Measurements from ENCODE around the gene TXNRD1.
"Not testable (repeated sequence)": the region's sequence is repeated elsewhere in the genome, so short reads cannot be mapped to it uniquely, and the experiment has no call there.

Gene TXNRD1

GRCh38 chr12:104250366-104251125 lies 35.0 kb downstream of the TXNRD1 start:
- no peak overlapping the region for H3K27ac ChIP-seq (ENCODE audit: insufficient read depth, low read length, poor library complexity, severe bottlenecking)
- H3K36me3 ChIP-seq (ENCODE audit: control insufficient read depth, insufficient read depth, low read length) = no peaks in the 10 kb centered on the region
- DNase-seq = no peak
- no peaks in the 10 kb centered on the region for H3K27me3 ChIP-seq (replicated peaks; ENCODE audit: control insufficient read depth, insufficient read depth, low read length, poor library complexity, severe bottlenecking)
- no peaks in the 10 kb centered on the region for H3K9me3 ChIP-seq (ENCODE audit: control insufficient read depth, low read length)
- H3K4me1 ChIP-seq (ENCODE audit: control insufficient read depth, insufficient read depth, low read length, poor library complexity, severe bottlenecking) = no peaks in the 10 kb centered on the region
- no peak overlapping the region for H3K4me3 ChIP-seq (ENCODE audit: insufficient read depth, low read depth, low read length, poor library complexity, severe bottlenecking)

GRCh38 chr12:104257913-104258472 lies 42.4 kb downstream of the TXNRD1 start:
- H3K27ac ChIP-seq (ENCODE audit: insufficient read depth, low read length, poor library complexity, severe bottlenecking) = no peak overlapping the region

GRCh38 chr12:104258476-104259067 lies 43.0 kb downstream of the TXNRD1 start:
- Histone ChIP-seq H3K4me3 (ENCODE audit: insufficient read depth, low read depth, low read length, poor library complexity, severe bottlenecking) (no peak overlapping the region), H3K36me3 (ENCODE audit: control insufficient read depth, insufficient read depth, low read length) (no peaks in the 10 kb centered on the region), H3K27me3 (replicated peaks; ENCODE audit: control insufficient read depth, insufficient read depth, low read length, poor library complexity, severe bottlenecking) (no peaks in the 10 kb centered on the region), H3K9me3 (ENCODE audit: control insufficient read depth, low read length) (no peaks in the 10 kb centered on the region), H3K27ac (ENCODE audit: insufficient read depth, low read length, poor library complexity, severe bottlenecking) (no peak overlapping the region), H3K4me1 (ENCODE audit: control insufficient read depth, insufficient read depth, low read length, poor library complexity, severe bottlenecking) (no peaks in the 10 kb centered on the region)
- no peak for DNase-seq

More at GRCh38 chr12:104257913-104258472, 42.4 kb downstream of the TXNRD1 start:
- Histone ChIP-seq H3K36me3 (ENCODE audit: control insufficient read depth, insufficient read depth, low read length) (no peaks in the 10 kb centered on the region), H3K4me3 (ENCODE audit: insufficient read depth, low read depth, low read length, poor library complexity, severe bottlenecking) (no peak overlapping the region), H3K4me1 (ENCODE audit: control insufficient read depth, insufficient read depth, low read length, poor library complexity, severe bottlenecking) (no peaks in the 10 kb centered on the region), H3K27me3 (replicated peaks; ENCODE audit: control insufficient read depth, insufficient read depth, low read length, poor library complexity, severe bottlenecking) (no peaks in the 10 kb centered on the region), H3K9me3 (ENCODE audit: control insufficient read depth, low read length) (no peaks in the 10 kb centered on the region)
- DNase-seq = no peak

GRCh38 chr12:104263026-104263425 lies 47.4 kb downstream of the TXNRD1 start:
- Histone ChIP-seq H3K4me1 (ENCODE audit: control insufficient read depth, insufficient read depth, low read length, poor library complexity, severe bottlenecking) (no peaks in the 10 kb centered on the region), H3K36me3 (ENCODE audit: control insufficient read depth, insufficient read depth, low read length) (no peaks in the 10 kb centered on the region), H3K4me3 (ENCODE audit: insufficient read depth, low read depth, low read length, poor library complexity, severe bottlenecking) (no peak overlapping the region), H3K27me3 (replicated peaks; ENCODE audit: control insufficient read depth, insufficient read depth, low read length, poor library complexity, severe bottlenecking) (no peaks in the 10 kb centered on the region), H3K9me3 (ENCODE audit: control insufficient read depth, low read length) (no peaks in the 10 kb centered on the region), H3K27ac (ENCODE audit: insufficient read depth, low read length, poor library complexity, severe bottlenecking) (no peak overlapping the region)
- DNase-seq = no peak

GRCh38 chr12:104263580-104264358 lies 48.2 kb downstream of the TXNRD1 start:
- H3K9me3 ChIP-seq (ENCODE audit: control insufficient read depth, low read length) = no peaks in the 10 kb centered on the region
- no peaks in the 10 kb centered on the region for H3K36me3 ChIP-seq (ENCODE audit: control insufficient read depth, insufficient read depth, low read length)
- H3K4me3 ChIP-seq (ENCODE audit: insufficient read depth, low read depth, low read length, poor library complexity, severe bottlenecking) = no peak overlapping the region
- H3K4me1 ChIP-seq (ENCODE audit: control insufficient read depth, insufficient read depth, low read length, poor library complexity, severe bottlenecking) = no peaks in the 10 kb centered on the region
- no peaks in the 10 kb centered on the region for H3K27me3 ChIP-seq (replicated peaks; ENCODE audit: control insufficient read depth, insufficient read depth, low read length, poor library complexity, severe bottlenecking)
- no peak overlapping the region for H3K27ac ChIP-seq (ENCODE audit: insufficient read depth, low read length, poor library complexity, severe bottlenecking)
- DNase-seq = no peak

- H3K27me3 ChIP-seq (replicated peaks; ENCODE audit: control insufficient read depth, insufficient read depth, low read length, poor library complexity, severe bottlenecking); H3K4me1 ChIP-seq (ENCODE audit: control insufficient read depth, insufficient read depth, low read length, poor library complexity, severe bottlenecking); H3K9me3 ChIP-seq (ENCODE audit: control insufficient read depth, low read length); H3K27ac ChIP-seq (ENCODE audit: insufficient read depth, low read length, poor library complexity, severe bottlenecking); H3K4me3 ChIP-seq (ENCODE audit: insufficient read depth, low read depth, low read length, poor library complexity, severe bottlenecking); DNase-seq; H3K36me3 ChIP-seq (ENCODE audit: control insufficient read depth, insufficient read depth, low read length): not testable (repeated sequence)
Measured at GRCh38 chr12:104265436-104265835, 49.9 kb downstream of the TXNRD1 start.

GRCh38 chr12:104272938-104273337 lies 57.4 kb downstream of the TXNRD1 start:
- Histone ChIP-seq H3K9me3 (ENCODE audit: control insufficient read depth, low read length) (no peaks in the 10 kb centered on the region), H3K36me3 (ENCODE audit: control insufficient read depth, insufficient read depth, low read length) (no peaks in the 10 kb centered on the region)

GRCh38 chr12:104273503-104273902 lies 57.9 kb downstream of the TXNRD1 start:
- Histone ChIP-seq H3K27ac (ENCODE audit: insufficient read depth, low read length, poor library complexity, severe bottlenecking) (no peak overlapping the region), H3K9me3 (ENCODE audit: control insufficient read depth, low read length) (no peaks in the 10 kb centered on the region), H3K36me3 (ENCODE audit: control insufficient read depth, insufficient read depth, low read length) (no peaks in the 10 kb centered on the region), H3K4me3 (ENCODE audit: insufficient read depth, low read depth, low read length, poor library complexity, severe bottlenecking) (no peak overlapping the region), H3K4me1 (ENCODE audit: control insufficient read depth, insufficient read depth, low read length, poor library complexity, severe bottlenecking) (no peaks in the 10 kb centered on the region), H3K27me3 (replicated peaks; ENCODE audit: control insufficient read depth, insufficient read depth, low read length, poor library complexity, severe bottlenecking) (no peaks in the 10 kb centered on the region)
- no peak for DNase-seq

More at GRCh38 chr12:104272938-104273337, 57.4 kb downstream of the TXNRD1 start:
- no peaks in the 10 kb centered on the region for H3K4me1 ChIP-seq (ENCODE audit: control insufficient read depth, insufficient read depth, low read length, poor library complexity, severe bottlenecking)
- H3K27me3 ChIP-seq (replicated peaks; ENCODE audit: control insufficient read depth, insufficient read depth, low read length, poor library complexity, severe bottlenecking) = no peaks in the 10 kb centered on the region
- no peak overlapping the region for H3K27ac ChIP-seq (ENCODE audit: insufficient read depth, low read length, poor library complexity, severe bottlenecking)
- no peak for DNase-seq
- no peak overlapping the region for H3K4me3 ChIP-seq (ENCODE audit: insufficient read depth, low read depth, low read length, poor library complexity, severe bottlenecking)

- Histone ChIP-seq H3K9me3 (ENCODE audit: control insufficient read depth, low read length) (no peaks in the 10 kb centered on the region), H3K4me3 (ENCODE audit: insufficient read depth, low read depth, low read length, poor library complexity, severe bottlenecking) (no peak overlapping the region), H3K36me3 (ENCODE audit: control insufficient read depth, insufficient read depth, low read length) (no peaks in the 10 kb centered on the region), H3K27me3 (replicated peaks; ENCODE audit: control insufficient read depth, insufficient read depth, low read length, poor library complexity, severe bottlenecking) (no peaks in the 10 kb centered on the region), H3K27ac (ENCODE audit: insufficient read depth, low read length, poor library complexity, severe bottlenecking) (no peak overlapping the region), H3K4me1 (ENCODE audit: control insufficient read depth, insufficient read depth, low read length, poor library complexity, severe bottlenecking) (no peaks in the 10 kb centered on the region)
- DNase-seq = no peak
Measured at GRCh38 chr12:104274811-104275210, 59.2 kb downstream of the TXNRD1 start.

Measured in effector memory CD4-positive, alpha-beta T cell (primary cell).